GM19239 (cell line): ENCODE results near the gene OCA2.

ENCODE experiments used
- DNase-seq: peaks from one replicate; pipeline ENCODE4 v3.0.0; 2011; ENCODE audit warnings: low spot score; ENCODE audit not compliant: insufficient read length
- FAIRE-seq: peaks from 2 replicates; lab custom pipeline; 2011; peaks lifted over from hg19 to GRCh38; lab: Jason Lieb, UNC

OCA2 gene

DNA sequence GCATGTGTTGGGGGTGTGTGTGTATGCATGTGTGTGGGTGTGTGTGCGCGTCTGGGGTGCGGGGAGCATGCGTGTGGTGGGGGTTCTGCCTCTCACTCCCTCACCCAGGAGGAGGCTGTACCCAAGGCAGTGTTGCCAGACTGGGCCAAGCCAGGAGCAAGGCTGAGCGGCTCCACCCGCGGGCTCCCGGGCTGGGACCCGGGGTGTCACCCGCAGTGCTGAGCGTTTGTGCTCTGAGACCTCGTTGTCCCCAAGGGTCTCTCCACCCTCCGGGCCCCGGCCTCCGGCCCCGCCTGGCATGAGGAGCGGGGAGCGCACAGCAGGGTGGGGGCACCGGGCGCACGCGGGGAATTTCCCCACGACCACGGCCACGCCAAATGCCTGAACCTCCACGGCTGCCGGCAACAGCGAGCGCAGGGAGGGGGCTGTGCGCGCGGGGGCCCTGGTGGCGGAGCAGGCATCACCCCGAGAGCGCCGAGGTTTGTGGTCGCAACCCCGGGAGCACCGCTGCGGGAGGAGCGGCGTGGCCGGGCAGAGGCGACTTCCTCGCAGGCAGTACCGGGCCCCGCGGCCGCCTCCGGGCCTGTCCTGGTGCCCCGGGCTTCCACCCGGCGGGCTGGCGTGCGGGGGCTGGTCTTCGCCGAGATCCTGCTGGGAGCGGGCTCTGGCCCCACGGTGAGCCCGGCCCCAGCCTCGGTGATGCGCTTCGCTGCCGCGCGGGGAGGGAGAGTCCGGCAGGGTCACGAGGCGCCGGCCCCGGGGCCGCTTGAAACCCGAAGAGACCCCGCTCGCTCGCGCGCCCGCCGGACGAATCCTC lies 7.4 kb upstream of the OCA2 start:
- no peak for DNase-seq
- FAIRE-seq: no peak

DNA sequence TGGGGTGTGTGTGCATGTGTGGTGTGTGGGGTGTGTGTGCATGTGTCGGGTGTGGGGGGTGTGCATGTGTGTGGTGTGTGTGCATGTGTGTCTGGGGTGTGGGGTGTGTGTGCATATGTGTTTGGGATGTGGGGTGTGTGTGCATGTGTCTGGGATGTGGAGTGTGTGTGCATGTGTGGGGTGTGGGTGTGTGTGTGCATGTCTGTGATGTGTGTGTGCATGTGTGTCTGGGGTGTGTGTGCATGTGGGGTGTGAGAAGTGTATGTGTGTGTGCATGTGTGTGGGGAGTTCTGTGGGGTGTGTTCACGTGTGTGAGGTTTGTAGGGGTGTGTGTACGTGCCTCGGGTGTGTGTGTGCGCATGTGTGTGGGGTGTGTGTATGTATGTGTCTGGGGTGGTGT lies 6.7 kb upstream of the OCA2 start:
- FAIRE-seq: no peak
- DNase-seq: no peak

- FAIRE-seq: no peak
- DNase-seq: no peak
Observed at GRCh38 chr15:28105224-28105791, 6.2 kb upstream of the OCA2 start.

DNA sequence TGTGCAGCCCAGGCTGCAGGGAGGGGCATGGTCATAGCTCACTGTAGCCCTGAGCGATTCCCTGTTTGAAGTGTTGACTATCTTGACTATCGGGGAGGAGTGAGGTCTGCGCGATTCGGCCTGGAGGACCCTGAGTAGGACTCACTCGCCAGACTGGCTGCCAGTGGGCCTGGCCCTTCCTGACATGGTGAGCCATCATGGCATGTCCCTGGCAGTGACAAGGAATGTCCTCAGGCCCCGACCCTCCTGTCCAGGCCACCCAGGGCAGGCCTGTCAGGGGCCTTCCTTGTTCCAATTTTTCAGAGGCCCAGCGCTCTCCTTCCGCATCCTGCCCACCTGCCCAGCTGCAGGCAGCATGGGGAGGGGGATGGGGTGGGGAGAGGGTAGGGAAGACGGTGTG lies 5.2 kb upstream of the OCA2 start:
- no peak for DNase-seq
- FAIRE-seq: no peak

DNA sequence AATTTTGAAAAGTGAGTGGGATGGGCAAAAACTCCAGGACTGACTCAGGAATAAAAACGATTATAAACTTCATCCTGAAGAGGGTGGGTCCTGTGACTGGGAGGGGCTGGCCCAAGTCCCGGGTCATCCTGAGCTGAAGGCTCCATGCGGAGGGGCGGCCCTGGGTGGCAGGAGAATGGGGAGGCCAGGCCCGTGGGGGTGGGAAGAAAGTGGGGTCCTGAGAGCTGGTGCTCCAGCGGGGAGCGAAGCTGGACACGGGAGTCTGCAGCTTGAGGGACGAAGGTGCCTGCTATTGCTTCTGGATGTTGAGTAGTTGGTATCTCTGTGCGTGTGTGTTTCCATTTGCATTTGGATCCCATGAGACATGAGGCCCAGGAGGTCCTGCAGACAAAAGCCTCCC lies 4.7 kb upstream of the OCA2 start:
- FAIRE-seq (no peak), DNase-seq (no peak)

- no peak for FAIRE-seq
- DNase-seq: no peak
Observed at GRCh38 chr15:28101983-28102441, 2.9 kb upstream of the OCA2 start.

DNA sequence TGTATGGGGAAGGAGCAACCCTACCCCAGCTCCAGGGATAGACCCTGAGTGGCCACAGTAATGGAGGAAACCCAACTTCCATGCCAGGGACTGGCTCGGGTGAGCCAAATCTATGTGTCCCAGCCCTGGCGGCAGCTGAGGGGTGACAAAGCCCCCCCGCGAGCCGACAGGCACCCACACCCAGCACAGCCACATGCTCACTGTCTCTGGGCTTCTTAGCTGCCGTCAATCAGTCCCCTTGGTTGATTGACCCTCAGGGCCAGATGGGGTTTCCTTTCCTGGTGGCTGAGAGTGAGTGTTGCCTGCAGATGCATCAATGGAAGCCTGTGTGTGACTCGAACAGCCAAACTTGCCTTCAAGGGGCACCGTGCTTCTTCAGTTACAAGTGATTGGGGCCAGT lies 2.1 kb upstream of the OCA2 start:
- FAIRE-seq: no peak
- DNase-seq: no peak

DNA sequence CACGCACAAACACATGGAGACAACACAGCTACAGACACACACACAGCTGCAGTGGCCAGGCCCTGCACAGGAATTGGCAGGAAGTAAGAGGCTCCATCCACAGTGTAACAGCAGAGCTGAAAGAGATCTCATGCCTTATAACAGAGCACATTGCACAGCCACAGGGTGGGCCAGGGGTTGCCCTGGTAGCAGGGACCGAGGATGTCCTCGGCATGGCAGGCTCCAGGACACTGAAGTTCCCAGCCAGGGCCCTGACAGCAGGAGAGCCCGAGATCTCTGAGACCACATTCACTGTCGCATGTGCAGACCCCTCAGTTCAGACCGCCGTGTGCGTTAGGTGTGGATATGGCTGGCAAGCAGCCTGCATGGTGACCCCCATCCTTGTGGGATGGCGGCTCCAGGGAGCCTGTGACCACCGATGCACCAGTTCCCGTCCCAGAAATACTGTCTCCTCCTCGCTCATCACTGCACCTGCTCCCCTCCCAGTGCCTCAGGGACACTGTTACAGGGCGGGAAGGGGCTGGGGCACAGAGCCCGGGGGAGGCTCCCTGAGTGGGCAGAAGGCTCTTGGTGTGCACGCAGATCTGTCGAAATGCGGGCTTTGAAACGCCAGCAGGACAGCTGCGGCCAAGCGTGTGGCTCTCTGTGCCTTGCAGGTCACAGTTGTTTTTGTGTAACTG lies 1.5 kb upstream of the OCA2 start:
- DNase-seq: no peak
- FAIRE-seq: no peak

DNA sequence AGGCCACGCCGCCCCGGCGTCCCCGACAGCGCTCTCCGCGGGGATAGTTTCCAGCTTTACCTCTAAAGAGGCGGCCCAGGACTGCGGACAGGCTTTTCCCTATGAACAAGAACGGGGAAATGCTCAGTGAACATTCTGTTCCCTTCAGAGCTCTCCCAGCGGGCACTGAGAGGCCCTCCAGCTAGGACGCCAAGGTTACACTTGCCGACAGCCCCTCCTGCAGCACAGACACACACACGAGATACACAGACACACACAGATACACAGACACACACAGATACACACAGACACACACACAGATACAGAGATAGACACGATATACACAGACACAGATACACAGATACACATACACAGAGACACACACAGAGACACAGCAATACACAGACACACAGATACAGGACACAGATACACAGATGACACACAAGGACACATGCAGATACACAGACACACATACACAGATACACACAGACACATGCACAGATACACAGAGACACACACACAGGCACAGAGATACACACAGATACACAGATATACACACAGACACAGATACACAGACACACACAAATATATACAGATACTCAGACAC lies 533 bp upstream of the OCA2 start:
- FAIRE-seq: no peak
- DNase-seq: no peak

GRCh38 chr15:28098360-28098765 lies 752 bp downstream of the OCA2 start:
- FAIRE-seq (no peak), DNase-seq (no peak)

DNA sequence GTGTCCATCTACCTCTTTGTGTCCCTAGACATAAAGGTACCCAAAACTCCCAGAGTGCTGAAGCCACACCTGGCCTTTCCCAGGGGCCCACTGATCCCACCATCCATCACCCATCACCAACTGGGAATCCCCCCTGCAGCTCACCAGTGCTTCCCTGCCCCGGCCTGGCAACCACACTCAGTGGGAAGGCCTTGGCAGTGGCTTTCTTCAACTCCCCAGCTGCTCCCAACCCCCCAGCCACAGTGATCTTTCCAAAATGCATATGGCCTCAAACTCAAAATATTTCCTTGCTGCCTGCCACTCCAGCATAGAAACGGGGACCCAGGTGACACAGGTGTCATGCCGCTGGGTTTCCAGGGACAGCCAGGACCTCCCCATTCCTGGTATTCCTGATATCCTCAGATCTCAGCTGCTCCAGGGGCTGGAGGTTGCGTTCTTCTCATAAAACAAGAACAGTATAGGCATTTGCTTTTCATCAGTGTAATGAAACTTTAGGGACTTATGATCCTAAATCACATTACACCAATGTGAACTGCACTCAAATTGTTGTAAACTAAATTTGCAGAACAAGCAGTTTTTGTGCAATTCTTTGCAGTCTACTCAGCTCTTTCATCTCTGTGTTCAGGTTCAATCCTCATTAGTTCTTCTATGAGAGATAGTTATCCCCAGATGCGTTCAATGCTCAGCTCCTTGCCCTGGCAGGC lies 1.3 kb downstream of the OCA2 start:
- DNase-seq: no peak
- no peak for FAIRE-seq

GRCh38 chr15:28096670-28097431 lies 2.3 kb downstream of the OCA2 start:
- FAIRE-seq (no peak), DNase-seq (no peak)

GRCh38 chr15:28096411-28096669 lies 2.8 kb downstream of the OCA2 start:
- FAIRE-seq (no peak), DNase-seq (no peak)

DNA sequence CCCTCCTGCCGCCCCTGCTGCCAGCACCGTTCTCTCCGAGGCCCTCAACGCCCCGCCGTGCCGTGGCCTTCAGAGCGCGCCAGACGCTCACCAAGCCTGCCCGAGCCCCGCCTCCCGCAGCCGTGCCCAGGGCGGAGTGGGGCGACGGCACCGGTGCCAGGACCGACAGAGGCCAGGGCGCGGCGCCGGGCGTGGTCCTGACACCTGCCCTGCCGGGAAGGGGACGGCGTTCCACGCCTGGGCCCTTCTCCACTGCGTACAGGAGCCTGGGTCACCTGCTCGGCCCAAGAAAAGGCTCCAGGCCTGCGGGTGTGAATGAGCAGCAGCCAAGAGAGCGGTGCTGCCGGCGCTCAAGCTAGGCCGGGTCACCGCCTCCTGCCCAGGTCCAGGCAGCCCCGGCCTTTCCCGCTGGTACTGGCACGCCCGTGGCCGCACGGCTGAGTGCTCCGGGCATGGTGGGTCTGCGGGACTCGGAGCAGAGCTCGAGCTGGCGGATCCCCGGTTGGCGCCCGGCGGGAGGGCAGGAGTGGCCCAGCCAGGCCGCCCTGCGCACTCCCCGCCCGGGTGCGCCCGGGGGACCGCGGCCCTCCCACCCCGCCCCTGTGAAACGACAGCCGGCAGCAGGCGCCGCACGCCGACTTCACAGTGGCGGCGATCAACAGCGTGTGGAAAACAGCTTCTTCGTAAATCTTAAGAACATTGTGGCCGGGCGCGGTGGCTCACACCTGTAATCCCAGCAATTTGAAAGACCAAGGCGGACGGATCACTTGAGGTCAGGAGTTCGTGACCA lies 4.2 kb downstream of the OCA2 start:
- DNase-seq (no peak), FAIRE-seq (no peak)

DNA sequence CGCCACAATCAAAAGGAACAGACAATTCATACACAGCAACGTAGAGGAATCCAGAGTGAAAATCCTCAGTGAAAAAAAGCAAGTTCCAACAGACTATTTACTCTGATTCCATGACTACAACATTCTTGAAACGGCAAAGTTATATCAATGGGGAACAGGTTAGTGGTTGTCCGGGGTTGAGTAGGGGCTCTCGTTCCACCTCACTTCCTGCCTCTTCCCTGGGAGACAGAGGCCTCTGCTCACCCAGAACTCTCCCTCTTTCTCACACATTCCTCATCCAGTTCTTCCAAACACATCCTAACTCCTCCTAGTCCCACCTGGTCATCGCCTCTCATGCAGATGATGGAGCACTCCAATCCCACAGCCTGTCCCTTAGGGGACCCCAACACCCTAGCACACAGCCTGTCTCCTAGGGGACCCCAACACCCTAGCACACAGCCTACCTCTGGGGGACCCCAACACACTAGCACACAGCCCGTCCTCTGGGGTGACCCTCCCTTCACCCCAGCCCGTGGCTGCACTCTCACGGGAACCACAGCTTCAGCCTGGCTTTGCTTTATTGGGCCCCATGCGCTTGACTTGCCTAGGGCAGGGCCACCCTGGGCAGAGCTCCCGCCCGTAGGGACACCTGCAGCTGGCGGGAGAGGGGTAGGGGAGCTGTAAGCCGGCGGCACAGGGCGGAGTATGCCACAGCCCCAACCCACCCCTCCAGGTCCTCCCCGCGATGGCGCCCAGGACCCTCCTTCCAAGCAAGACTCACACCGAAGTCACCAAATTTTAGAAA lies 5.2 kb downstream of the OCA2 start:
- no peak for FAIRE-seq

GRCh38 chr15:28091313-28091712 lies 7.8 kb downstream of the OCA2 start:
- FAIRE-seq (no peak), DNase-seq (no peak)

More for the DNA sequence above, 5.2 kb downstream of the OCA2 start:
- DNase-seq: no peak

GRCh38 chr15:28086175-28086703 lies 12.9 kb downstream of the OCA2 start:
- DNase-seq (peak; percentile 74), FAIRE-seq (peak; percentile 81)

GRCh38 chr15:28085489-28086174 lies 13.5 kb downstream of the OCA2 start:
- DNase-seq: no peak
- FAIRE-seq: no peak
